ENCODE data around the gene THADA.

The THADA gene

GRCh38 chr2:43207553-43208300, 388.1 kb downstream of the THADA start:
- Histone ChIP-seq H3K36me3 (ENCODE audit: control insufficient read depth, low read length) (no peaks in the 10 kb centered on the region), H3K9me3 (ENCODE audit: control insufficient read depth, insufficient read depth, low read length) (no peaks in the 10 kb centered on the region), H4K20me1 (ENCODE audit: control insufficient read depth, insufficient read depth, low read depth, low read length) (no peaks in the 10 kb centered on the region), H3K79me2 (ENCODE audit: control insufficient read depth, low read length) (no peaks in the 10 kb centered on the region), H3K27ac (ENCODE audit: low read depth, low read length) (no peak overlapping the region), H3K4me3 (ENCODE audit: low read length) (no peak overlapping the region), H3K4me1 (ENCODE audit: control insufficient read depth, low read length) (peaks cover 6% of the 10 kb centered on the region; the same call in 1 of the 2 replicates), H3F3A (ENCODE audit: control insufficient read depth, insufficient read depth) (no peaks in the 10 kb centered on the region), H3K9me2 (replicated peaks; ENCODE audit: control insufficient read depth, low read length) (no peaks in the 10 kb centered on the region), H3K4me2 (ENCODE audit: low read length) (no peak overlapping the region), H3K27me3 (ENCODE audit: control insufficient read depth, low read length) (no peaks in the 10 kb centered on the region)
- no peak for TF ChIP-seq CTCF (IDR thresholded peaks at IDR 0.05; ENCODE audit: low read depth, low read length, poor library complexity, severe bottlenecking)
- no peak for TF ChIP-seq EZH2phosphoT487 (IDR thresholded peaks at IDR 0.05; ENCODE audit: borderline replicate concordance, low read length)

GRCh38 chr2:43206602-43207001, 389.2 kb downstream of the THADA start:
- Histone ChIP-seq H3K27me3 (ENCODE audit: control insufficient read depth, low read length) (no peaks in the 10 kb centered on the region), H3K4me3 (ENCODE audit: low read length) (no peak overlapping the region), H3F3A (ENCODE audit: control insufficient read depth, insufficient read depth) (no peaks in the 10 kb centered on the region), H3K4me2 (ENCODE audit: low read length) (no peak overlapping the region), H3K4me1 (ENCODE audit: control insufficient read depth, low read length) (peaks cover 10% of the 10 kb centered on the region), H3K9me2 (replicated peaks; ENCODE audit: control insufficient read depth, low read length) (no peaks in the 10 kb centered on the region), H3K9me3 (ENCODE audit: control insufficient read depth, insufficient read depth, low read length) (no peaks in the 10 kb centered on the region), H3K27ac (ENCODE audit: low read depth, low read length) (no peak overlapping the region), H3K79me2 (ENCODE audit: control insufficient read depth, low read length) (no peaks in the 10 kb centered on the region), H3K36me3 (ENCODE audit: control insufficient read depth, low read length) (no peaks in the 10 kb centered on the region), H4K20me1 (ENCODE audit: control insufficient read depth, insufficient read depth, low read depth, low read length) (no peaks in the 10 kb centered on the region)
- no peak for TF ChIP-seq EZH2phosphoT487 (IDR thresholded peaks at IDR 0.05; ENCODE audit: borderline replicate concordance, low read length)

DNA sequence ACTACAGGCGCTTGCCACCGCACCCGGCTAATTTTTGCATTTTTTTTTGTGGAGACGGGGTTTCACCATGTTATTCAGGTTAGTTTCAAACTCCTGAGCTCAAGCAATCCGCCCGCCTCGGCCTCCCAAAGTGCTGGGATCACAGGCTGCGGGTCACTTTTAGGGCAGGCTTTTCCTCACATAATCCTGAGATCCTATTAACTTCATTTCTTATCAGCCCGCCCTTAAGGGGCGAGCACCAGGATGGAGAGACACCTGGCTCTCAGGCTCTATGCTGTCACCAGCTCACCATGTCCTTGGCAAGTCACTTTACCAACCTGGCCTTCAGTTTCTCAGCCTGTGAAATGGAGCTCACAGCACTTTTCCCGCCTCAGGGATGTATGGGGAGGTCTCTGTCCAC, 392.5 kb downstream of the THADA start:
- H4K20me1 ChIP-seq (ENCODE audit: control insufficient read depth, insufficient read depth, low read depth, low read length) = no peaks in the 10 kb centered on the region
- no peak overlapping the region for H3K4me3 ChIP-seq (ENCODE audit: low read length)
- no peaks in the 10 kb centered on the region for H3K36me3 ChIP-seq (ENCODE audit: control insufficient read depth, low read length)
- no peaks in the 10 kb centered on the region for H3K9me2 ChIP-seq (replicated peaks; ENCODE audit: control insufficient read depth, low read length)
- H3K27ac ChIP-seq (ENCODE audit: low read depth, low read length) = no peak overlapping the region
- H3K4me1 ChIP-seq (ENCODE audit: control insufficient read depth, low read length) = peaks cover 36% of the 10 kb centered on the region
- H3K9me3 ChIP-seq (ENCODE audit: control insufficient read depth, insufficient read depth, low read length) = no peaks in the 10 kb centered on the region
- TF ChIP-seq CTCF (IDR thresholded peaks at IDR 0.05; ENCODE audit: low read depth, low read length, poor library complexity, severe bottlenecking) (no peak), EZH2phosphoT487 (IDR thresholded peaks at IDR 0.05; ENCODE audit: borderline replicate concordance, low read length) (no peak)
- no peaks in the 10 kb centered on the region for H3K27me3 ChIP-seq (ENCODE audit: control insufficient read depth, low read length)
- no peaks in the 10 kb centered on the region for H3F3A ChIP-seq (ENCODE audit: control insufficient read depth, insufficient read depth)
- no peak overlapping the region for H3K4me2 ChIP-seq (ENCODE audit: low read length)
- no peaks in the 10 kb centered on the region for H3K79me2 ChIP-seq (ENCODE audit: control insufficient read depth, low read length)

DNA sequence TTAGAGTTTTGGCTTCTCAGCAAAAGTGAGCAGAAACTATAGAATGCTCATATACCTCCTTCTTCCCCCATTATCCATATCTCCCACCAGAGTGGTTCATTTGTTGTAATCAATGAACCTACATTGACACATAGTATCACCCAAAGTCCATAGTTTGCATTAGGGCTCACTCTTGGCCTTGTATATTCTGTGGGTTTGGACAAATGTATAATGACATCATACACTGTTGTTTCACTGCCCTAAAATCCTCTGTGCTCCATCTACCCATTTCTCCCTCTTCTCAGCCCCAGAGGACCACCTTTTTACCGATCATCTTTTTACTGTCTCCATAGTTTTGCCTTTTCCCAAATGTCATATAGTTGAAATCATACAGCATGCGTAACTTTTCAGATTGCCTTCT, 393.5 kb downstream of the THADA start:
- peaks cover 42% of the 10 kb centered on the region for H3K4me1 ChIP-seq (ENCODE audit: control insufficient read depth, low read length)
- H3K36me3 ChIP-seq (ENCODE audit: control insufficient read depth, low read length) = no peaks in the 10 kb centered on the region
- no peaks in the 10 kb centered on the region for H3K79me2 ChIP-seq (ENCODE audit: control insufficient read depth, low read length)
- H3K27ac ChIP-seq (ENCODE audit: low read depth, low read length) = no peak overlapping the region
- no peaks in the 10 kb centered on the region for H3K9me2 ChIP-seq (replicated peaks; ENCODE audit: control insufficient read depth, low read length)
- no peaks in the 10 kb centered on the region for H3F3A ChIP-seq (ENCODE audit: control insufficient read depth, insufficient read depth)
- H4K20me1 ChIP-seq (ENCODE audit: control insufficient read depth, insufficient read depth, low read depth, low read length) = no peaks in the 10 kb centered on the region
- no peak overlapping the region for H3K4me2 ChIP-seq (ENCODE audit: low read length)
- TF ChIP-seq EZH2phosphoT487 (IDR thresholded peaks at IDR 0.05; ENCODE audit: borderline replicate concordance, low read length) (no peak), CTCF (IDR thresholded peaks at IDR 0.05; ENCODE audit: low read depth, low read length, poor library complexity, severe bottlenecking) (no peak)
- H3K9me3 ChIP-seq (ENCODE audit: control insufficient read depth, insufficient read depth, low read length) = no peaks in the 10 kb centered on the region
- H3K4me3 ChIP-seq (ENCODE audit: low read length) = no peak overlapping the region
- no peaks in the 10 kb centered on the region for H3K27me3 ChIP-seq (ENCODE audit: control insufficient read depth, low read length)

Measured in DOHH2 (cell line).